Endothelial cell of umbilical vein (primary cell): ENCODE data around the gene TRIM62. TPM values are rescaled to one million over a fixed set of nuclear protein-coding genes. Genes with fewer than 3 reads are reported as not detected.
A peak's percentile ranks its signal among the peaks of the same experiment; 100 is the strongest.

Experiments
- BruUV-seq: library from RNA; stranded (reverse); fragments of 400-500 nt; replicated peaks from 2 replicates; lab custom pipeline; 2021; lab: Mats Ljungman, UMichigan
- CTCF ChIA-PET: fragments of 300-600, 350-600 bp; sonication (Branson Sonifier 250); formaldehyde crosslinking; loops from one replicate; lab custom pipeline; 2021; ENCODE audit warnings: antibody characterized with exemption, inconsistent platforms; lab: Charles Lee
- POLR2A ChIA-PET: fragments of 300-600, 350-600 bp; sonication (Branson Sonifier 250); formaldehyde crosslinking; loops from one replicate; lab custom pipeline; 2021; ENCODE audit warnings: antibody characterized with exemption, inconsistent platforms; lab: Charles Lee
- DNase-seq: peaks from one replicate; pipeline ENCODE4 v3.0.0-alpha.2; 2011; ENCODE audit warnings: low read depth, low spot score
- FAIRE-seq: peaks from 2 replicates; lab custom pipeline; 2011; peaks lifted over from hg19 to GRCh38; lab: Jason Lieb, UNC
- H2AFZ ChIP-seq: 2 replicates; pipeline ENCODE4 v1.6.0; 2012; ENCODE audit warnings: low read depth, low read length, control low read depth, inconsistent platforms
- H3K27ac ChIP-seq: 2 replicates; pipeline ENCODE4 v1.5.1; 2011; ENCODE audit warnings: low read depth, mild to moderate bottlenecking, control low read depth, low read length, moderate library complexity; ENCODE audit not compliant: insufficient read depth
- H3K27me3 ChIP-seq, 2 experiments: 2 replicates each; pipeline versions ENCODE4 v1.6.0 to v1.6.1; 2011; ENCODE audit warnings: low read length in 2 of 2, mixed read lengths in 1 of 2; ENCODE audit not compliant: control insufficient read depth in 2 of 2, insufficient read depth in 2 of 2
- H3K36me3 ChIP-seq, 2 experiments: 2 replicates in 1 of 2; 3 replicates in 1 of 2; pipeline ENCODE4 v1.5.1; 2011; ENCODE audit warnings: low read length in 2 of 2, mild to moderate bottlenecking in 1 of 2, moderate library complexity in 1 of 2; ENCODE audit not compliant: control insufficient read depth in 2 of 2, insufficient read depth in 2 of 2; ENCODE audit errors: extremely low read depth in 1 of 2
- H3K4me1 ChIP-seq: 3 replicates; pipeline ENCODE4 v1.5.1; 2011; ENCODE audit warnings: mild to moderate bottlenecking, low read length; ENCODE audit not compliant: control insufficient read depth, insufficient read depth; ENCODE audit errors: extremely low read depth
- H3K4me2 ChIP-seq: 2 replicates; pipeline ENCODE4 v1.6.1; 2011; ENCODE audit warnings: low read length, control low read depth, mixed read lengths; ENCODE audit not compliant: insufficient read depth
- H3K4me3 ChIP-seq, 3 experiments: fragments of 200-600 bp in 1 of 3; sonication (generic), shearing (Covaris generic) in 1 of 3; replicated peaks in 1 of 3; 2 replicates each; pipeline ENCODE4 v1.5.1; 2011 to 2016; ENCODE audit warnings: control low read depth in 3 of 3, low read length in 3 of 3, mild to moderate bottlenecking in 2 of 3, inconsistent platforms in 1 of 3, low read depth in 1 of 3, moderate library complexity in 1 of 3; ENCODE audit not compliant: insufficient read depth in 1 of 3
- H3K79me2 ChIP-seq: 2 replicates; pipeline ENCODE4 v1.6.0; 2012; ENCODE audit warnings: low read length, inconsistent platforms; ENCODE audit not compliant: control insufficient read depth, insufficient read depth
- H3K9ac ChIP-seq: replicated peaks from 2 replicates; pipeline ENCODE3; 2011; ENCODE audit warnings: low read length, control low read depth; ENCODE audit not compliant: insufficient read depth; ENCODE audit errors: extremely low read depth
- H3K9me1 ChIP-seq: replicated peaks from 3 replicates; pipeline ENCODE4 v1.6.0; 2011; ENCODE audit warnings: mild to moderate bottlenecking, low read length; ENCODE audit not compliant: control insufficient read depth, insufficient read depth; ENCODE audit errors: extremely low read depth
- H3K9me3 ChIP-seq: replicated peaks from 2 replicates; pipeline ENCODE4 v1.5.1; 2012; ENCODE audit warnings: low read length, inconsistent platforms; ENCODE audit not compliant: control insufficient read depth, insufficient read depth
- H4K20me1 ChIP-seq: replicated peaks from 2 replicates; pipeline ENCODE3; 2011; ENCODE audit warnings: mild to moderate bottlenecking, low read length; ENCODE audit not compliant: control insufficient read depth, insufficient read depth; ENCODE audit errors: extremely low read depth
- CTCF ChIP-seq, 2 donors: IDR thresholded peaks; 1 replicate in 1 of 2; 2 replicates in 1 of 2; pipeline ENCODE4 v1.5.1; 2011; ENCODE audit warnings: low read length in 2 of 2, mild to moderate bottlenecking in 2 of 2, moderate library complexity in 2 of 2, control low read depth in 1 of 2, inconsistent platforms in 1 of 2, low read depth in 1 of 2; ENCODE audit not compliant: insufficient read depth in 1 of 2; ENCODE audit errors: extremely low read depth in 1 of 2
- MYC ChIP-seq: IDR thresholded peaks from one replicate; pipeline ENCODE4 v1.6.1; 2011; ENCODE audit warnings: mild to moderate bottlenecking, low read depth, low read length
- POLR2AphosphoS5 ChIP-seq: IDR thresholded peaks from 2 replicates; pipeline ENCODE4 v1.6.1; 2012; ENCODE audit warnings: low read depth, mild to moderate bottlenecking, control low read depth, low read length, moderate library complexity; ENCODE audit not compliant: insufficient read depth
- dilution Hi-C: fragments of 300-500 bp; cut with MboI; formaldehyde crosslinking; loops from one replicate; pipeline ENCODE4 v1.15.0; 2019; ENCODE audit warnings: low sequenced_read_pairs; ENCODE audit not compliant: extremely low pct_ligation_motif_present
- intact Hi-C: fragments of 100-400 bp; cut with micrococcal nuclease; formaldehyde crosslinking; loops from one replicate; pipeline ENCODE4 v1.10.0; 2022
- polyA plus RNA-seq, 4 experiments: library from polyadenylated mRNA; depleted of rRNA in 3 of 4; stranded (reverse) in 3 of 4; unstranded in 1 of 4; fragments of >200 nt; gene quantifications; 2 replicates each; pipeline versions ENCODE4 v1.2.1 to v1.2.3, GENCODE V29; 2011 to 2012; ENCODE audit warnings: missing spikeins in 1 of 4
- total RNA-seq: library from RNA; stranded (reverse); gene quantifications from 2 replicates; pipeline ENCODE4 v1.2.3, GENCODE V29; 2021

Gene TRIM62
- total and polyA plus RNA-seq, 2 donors (not counting 3 experiments of a cell fraction or from before 2014, with no cell fraction given) = 8.3 to 9.3 TPM

- H3K36me3 ChIP-seq = peaks cover 0 to 6% of the 10 kb centered on the region in 2 experiments
- no TSS peak for BruUV-seq
- POLR2A ChIA-PET = no interaction called here
- no peak overlapping the region for H3K4me2 ChIP-seq
- no peaks in the 10 kb centered on the region for H3K9me3 ChIP-seq
- intact Hi-C loops (no loop called here), dilution Hi-C loops (no loop called here)
- FAIRE-seq = no peak
- no peak for DNase-seq
- no peaks in the 10 kb centered on the region for H3K4me1 ChIP-seq
- no peaks in the 10 kb centered on the region for H3K9me1 ChIP-seq
- H3K27ac ChIP-seq = no peak overlapping the region
- H3K79me2 ChIP-seq = no peaks in the 10 kb centered on the region
- CTCF ChIA-PET = interaction anchor here (0.8 to 1.0 kb wide), 3 partner anchors 13 to 331 kb away, joined by 3 to 4 read pairs (median 3); no protein-coding TSS in a partner anchor
- no peak overlapping the region for H2AFZ ChIP-seq
- H3K9ac ChIP-seq = no peak overlapping the region
- TF ChIP-seq POLR2AphosphoS5 = no peak
- peak in 1 of 2 donors; percentile 11 for TF ChIP-seq CTCF (IDR thresholded peaks at IDR 0.05; ENCODE audit: extremely low read depth in 1 of 2, insufficient read depth in 1 of 2, low read depth in 1 of 2, low read length in 2 of 2)
- no peak for TF ChIP-seq MYC
- H3K27me3 ChIP-seq = peaks cover under 1 to 2% of the 10 kb centered on the region in 2 experiments
- no peaks in the 10 kb centered on the region for H4K20me1 ChIP-seq
- no peak overlapping the region for H3K4me3 ChIP-seq
These were observed 41.4 kb downstream of the TRIM62 start for GRCh38 chr1:33140153-33141149.
